Panc1 (cell line): ENCODE measurements around the gene FAM83F. TPM values are rescaled to one million over a fixed set of nuclear protein-coding genes. Genes with fewer than 3 reads are reported as not detected.

ENCODE experiments used
- ATAC-seq: fragments of 200-7000 bp; cut with Tn5 transposase; 2 replicates; pipeline ENCODE4 v1.9.1; 2020; ENCODE audit warnings: mild to moderate bottlenecking, moderate library complexity
- BruUV-seq: library from RNA; stranded (reverse); fragments of 400-500 nt; replicated peaks from 2 replicates; lab custom pipeline; 2021; lab: Mats Ljungman, UMichigan
- CTCF ChIA-PET: fragments of 300-600 bp; sonication (Branson Sonifier 250); formaldehyde crosslinking; loops from one replicate; lab custom pipeline; 2022; ENCODE audit warnings: antibody characterized with exemption; lab: Charles Lee
- POLR2A ChIA-PET: fragments of 300-600 bp; sonication (Branson Sonifier 250); formaldehyde crosslinking; loops from one replicate; lab custom pipeline; 2022; ENCODE audit warnings: antibody characterized with exemption; lab: Charles Lee
- DNase-seq: peaks from one replicate; pipeline ENCODE4 v3.0.0-alpha.2; 2010; ENCODE audit warnings: low read depth, low spot score
- H3K27ac ChIP-seq: 2 replicates; pipeline ENCODE4 v1.5.1; 2011; ENCODE audit warnings: mild to moderate bottlenecking, low read length, inconsistent platforms
- H3K27me3 ChIP-seq: fragments of 200-500 bp; sonication (Bioruptor generic); 2 replicates; pipeline ENCODE4 v1.6.0; 2014; ENCODE audit warnings: low read length, inconsistent platforms; ENCODE audit not compliant: control insufficient read depth, insufficient read depth
- H3K36me3 ChIP-seq: fragments of 200-500 bp; sonication (Bioruptor generic); 2 replicates; pipeline ENCODE4 v1.5.1; 2014; ENCODE audit warnings: inconsistent platforms, mild to moderate bottlenecking, low read length, moderate library complexity; ENCODE audit not compliant: control insufficient read depth, insufficient read depth
- H3K4me1 ChIP-seq: 2 replicates; pipeline ENCODE4 v1.5.1; 2011; ENCODE audit warnings: inconsistent platforms, mild to moderate bottlenecking, low read length, moderate library complexity; ENCODE audit not compliant: control insufficient read depth, insufficient read depth
- H3K4me3 ChIP-seq, 2 experiments: 2 replicates each; pipeline ENCODE4 v1.5.1; 2011 to 2012; ENCODE audit warnings: low read depth in 2 of 2, low read length in 2 of 2, mild to moderate bottlenecking in 2 of 2, inconsistent platforms in 1 of 2, moderate library complexity in 1 of 2
- H3K9me3 ChIP-seq: fragments of 200-500 bp; sonication (Bioruptor generic); 2 replicates; pipeline ENCODE4 v1.5.1; 2014; ENCODE audit warnings: low read depth, mild to moderate bottlenecking, inconsistent platforms, low read length, moderate library complexity; ENCODE audit not compliant: control insufficient read depth, insufficient read depth
- POLR2AphosphoS5 ChIP-seq: IDR thresholded peaks from 2 replicates; pipeline ENCODE4 v1.6.1; 2012; ENCODE audit warnings: mild to moderate bottlenecking, low read depth, low read length, moderate library complexity
- SIN3A ChIP-seq: IDR thresholded peaks from 2 replicates; pipeline ENCODE4 v1.6.1; 2012; ENCODE audit warnings: low read depth, mild to moderate bottlenecking, low read length, moderate library complexity, borderline replicate concordance; ENCODE audit not compliant: insufficient read depth
- TCF7L2 ChIP-seq: IDR thresholded peaks from 2 replicates; pipeline ENCODE4 v1.6.1; 2011; ENCODE audit warnings: mild to moderate bottlenecking, low read depth, low read length, inconsistent platforms
- in situ Hi-C: cut with HindIII; loops from 2 replicates; pipeline ENCODE4 v1.10.0; 2016; ENCODE audit warnings: low sequenced_read_pairs, low pct_unique_long_range_greater_than_20kb
- intact Hi-C: fragments of 100-400 bp; cut with micrococcal nuclease; formaldehyde crosslinking; loops from one replicate; pipeline ENCODE4 v1.10.0; 2022; ENCODE audit not compliant: unreplicated experiment
- total RNA-seq: library from RNA; stranded (reverse); gene quantifications from one replicate; pipeline ENCODE4 v1.2.1, GENCODE V29; 2021; ENCODE audit not compliant: unreplicated experiment
- TF ChIP-seq, protein P1 (sequence below), 2 experiments: IDR thresholded peaks; 2 replicates each; pipeline ENCODE4 v1.6.1; 2011 to 2012; ENCODE audit warnings: low read depth in 2 of 2, control low read depth in 1 of 2, low read length in 1 of 2, mild to moderate bottlenecking in 1 of 2, moderate library complexity in 1 of 2; ENCODE audit not compliant: insufficient read depth in 1 of 2
- TF ChIP-seq, protein P2 (sequence below): fragments of 450-650 bp; IDR thresholded peaks from 2 replicates; pipeline ENCODE4 v1.5.1; 2017; ENCODE audit warnings: mild to moderate bottlenecking

The FAM83F gene
- total RNA-seq, 1 experiment from 2014 or later = 0.05 TPM

DNA sequence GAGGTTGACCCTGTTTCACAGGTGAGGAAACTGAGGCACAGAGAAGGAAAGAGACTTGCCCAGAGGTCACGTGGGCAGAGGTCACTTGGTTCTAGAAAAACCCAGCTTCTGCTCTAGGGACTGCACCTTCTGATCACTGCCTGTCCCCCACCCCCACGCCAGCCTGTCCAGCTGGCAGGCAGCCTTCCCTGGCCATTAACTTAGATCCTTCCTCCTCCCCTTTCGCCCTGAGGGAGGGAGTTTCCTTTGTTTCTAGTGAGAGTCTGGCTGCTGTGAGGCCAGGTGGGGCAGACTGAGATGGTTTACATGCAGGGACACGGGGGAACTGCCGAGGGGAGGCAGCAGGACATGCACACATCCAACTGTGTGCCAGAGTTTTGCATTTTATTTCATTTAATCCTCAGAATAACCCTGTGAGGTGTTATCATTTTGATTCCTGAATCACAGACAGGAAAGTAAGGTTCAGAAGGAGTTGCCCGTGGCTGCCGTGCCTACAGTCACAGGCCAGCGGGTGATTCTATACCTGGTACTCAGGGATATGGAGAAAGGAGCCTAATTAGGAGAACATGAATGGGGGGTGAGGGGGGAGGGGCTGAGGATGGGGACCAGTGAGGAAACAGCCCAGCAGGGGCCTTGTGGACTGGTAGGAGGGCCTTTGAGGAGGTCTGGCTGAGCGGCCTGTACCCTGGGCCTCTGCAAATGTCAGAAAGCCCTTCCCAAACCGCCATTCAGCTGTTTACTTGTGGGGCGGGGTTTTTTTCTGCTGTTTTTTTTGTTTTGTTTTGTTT is 3.4 kb downstream of the FAM83F start:
- no peak for DNase-seq
- no peaks in the 10 kb centered on the region for H3K27me3 ChIP-seq
- H3K27ac ChIP-seq = no peak overlapping the region
- no peak for TF ChIP-seq TCF7L2
- TF ChIP-seq, protein P1, sequence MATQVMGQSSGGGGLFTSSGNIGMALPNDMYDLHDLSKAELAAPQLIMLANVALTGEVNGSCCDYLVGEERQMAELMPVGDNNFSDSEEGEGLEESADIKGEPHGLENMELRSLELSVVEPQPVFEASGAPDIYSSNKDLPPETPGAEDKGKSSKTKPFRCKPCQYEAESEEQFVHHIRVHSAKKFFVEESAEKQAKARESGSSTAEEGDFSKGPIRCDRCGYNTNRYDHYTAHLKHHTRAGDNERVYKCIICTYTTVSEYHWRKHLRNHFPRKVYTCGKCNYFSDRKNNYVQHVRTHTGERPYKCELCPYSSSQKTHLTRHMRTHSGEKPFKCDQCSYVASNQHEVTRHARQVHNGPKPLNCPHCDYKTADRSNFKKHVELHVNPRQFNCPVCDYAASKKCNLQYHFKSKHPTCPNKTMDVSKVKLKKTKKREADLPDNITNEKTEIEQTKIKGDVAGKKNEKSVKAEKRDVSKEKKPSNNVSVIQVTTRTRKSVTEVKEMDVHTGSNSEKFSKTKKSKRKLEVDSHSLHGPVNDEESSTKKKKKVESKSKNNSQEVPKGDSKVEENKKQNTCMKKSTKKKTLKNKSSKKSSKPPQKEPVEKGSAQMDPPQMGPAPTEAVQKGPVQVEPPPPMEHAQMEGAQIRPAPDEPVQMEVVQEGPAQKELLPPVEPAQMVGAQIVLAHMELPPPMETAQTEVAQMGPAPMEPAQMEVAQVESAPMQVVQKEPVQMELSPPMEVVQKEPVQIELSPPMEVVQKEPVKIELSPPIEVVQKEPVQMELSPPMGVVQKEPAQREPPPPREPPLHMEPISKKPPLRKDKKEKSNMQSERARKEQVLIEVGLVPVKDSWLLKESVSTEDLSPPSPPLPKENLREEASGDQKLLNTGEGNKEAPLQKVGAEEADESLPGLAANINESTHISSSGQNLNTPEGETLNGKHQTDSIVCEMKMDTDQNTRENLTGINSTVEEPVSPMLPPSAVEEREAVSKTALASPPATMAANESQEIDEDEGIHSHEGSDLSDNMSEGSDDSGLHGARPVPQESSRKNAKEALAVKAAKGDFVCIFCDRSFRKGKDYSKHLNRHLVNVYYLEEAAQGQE (IDR thresholded peaks at IDR 0.05; ENCODE audit: insufficient read depth in 1 of 2, low read depth in 2 of 2, low read length in 1 of 2) = no peak
- TF ChIP-seq POLR2AphosphoS5 = no peak
- no peak for TF ChIP-seq SIN3A
- TF ChIP-seq, protein P2, sequence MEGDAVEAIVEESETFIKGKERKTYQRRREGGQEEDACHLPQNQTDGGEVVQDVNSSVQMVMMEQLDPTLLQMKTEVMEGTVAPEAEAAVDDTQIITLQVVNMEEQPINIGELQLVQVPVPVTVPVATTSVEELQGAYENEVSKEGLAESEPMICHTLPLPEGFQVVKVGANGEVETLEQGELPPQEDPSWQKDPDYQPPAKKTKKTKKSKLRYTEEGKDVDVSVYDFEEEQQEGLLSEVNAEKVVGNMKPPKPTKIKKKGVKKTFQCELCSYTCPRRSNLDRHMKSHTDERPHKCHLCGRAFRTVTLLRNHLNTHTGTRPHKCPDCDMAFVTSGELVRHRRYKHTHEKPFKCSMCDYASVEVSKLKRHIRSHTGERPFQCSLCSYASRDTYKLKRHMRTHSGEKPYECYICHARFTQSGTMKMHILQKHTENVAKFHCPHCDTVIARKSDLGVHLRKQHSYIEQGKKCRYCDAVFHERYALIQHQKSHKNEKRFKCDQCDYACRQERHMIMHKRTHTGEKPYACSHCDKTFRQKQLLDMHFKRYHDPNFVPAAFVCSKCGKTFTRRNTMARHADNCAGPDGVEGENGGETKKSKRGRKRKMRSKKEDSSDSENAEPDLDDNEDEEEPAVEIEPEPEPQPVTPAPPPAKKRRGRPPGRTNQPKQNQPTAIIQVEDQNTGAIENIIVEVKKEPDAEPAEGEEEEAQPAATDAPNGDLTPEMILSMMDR = no peak
- H3K9me3 ChIP-seq = no peaks in the 10 kb centered on the region
- no peaks in the 10 kb centered on the region; the same call in 1 of the 2 replicates for H3K36me3 ChIP-seq
- ATAC-seq = peak; percentile 83
- intact Hi-C loops (no loop called here), in situ Hi-C loops (no loop called here)
- H3K4me3 ChIP-seq = no peak overlapping the region
- ChIA-PET POLR2A (interaction anchor here (0.7 kb wide), 1 partner anchor 223 kb away, joined by 3 read pairs; no protein-coding TSS in a partner anchor), CTCF (no interaction called here)
- H3K4me1 ChIP-seq = no peaks in the 10 kb centered on the region; the same call in 1 of the 2 replicates
- BruUV-seq = no TSS peak

DNA sequence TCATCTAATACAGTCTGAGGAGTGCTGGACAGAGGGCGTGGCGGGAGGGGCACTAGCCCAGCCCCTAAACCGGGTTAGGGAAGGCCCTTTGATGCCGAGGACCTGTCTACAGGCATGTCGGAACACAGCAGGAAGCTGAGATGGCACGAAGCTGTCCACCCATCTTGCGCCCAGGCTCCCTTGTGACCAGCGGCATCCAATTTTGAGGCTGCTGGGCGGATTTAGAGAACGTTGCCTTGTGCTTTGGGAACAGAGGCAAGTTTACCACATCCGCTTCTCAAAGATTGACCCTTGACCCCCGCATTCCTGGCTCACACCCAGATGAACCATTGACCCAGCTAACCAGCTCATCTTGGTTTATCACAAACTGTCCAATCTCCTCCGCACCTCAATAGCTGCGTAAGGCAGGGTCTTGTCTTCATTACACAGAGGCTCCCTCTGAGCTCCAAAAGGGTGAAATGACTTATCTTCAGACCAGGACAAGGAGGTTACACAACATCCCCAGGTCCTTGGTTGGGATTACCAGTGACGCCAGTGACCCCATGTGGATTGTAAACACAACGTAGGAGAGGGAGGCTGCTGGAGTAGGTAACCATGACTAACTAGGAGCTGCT is 4.5 kb downstream of the FAM83F start:
- no peak overlapping the region for H3K4me3 ChIP-seq
- DNase-seq = no peak
- H3K27ac ChIP-seq = no peak overlapping the region
- no peaks in the 10 kb centered on the region; the same call in 1 of the 2 replicates for H3K36me3 ChIP-seq
- TF ChIP-seq, protein P1 (IDR thresholded peaks at IDR 0.05; ENCODE audit: insufficient read depth in 1 of 2, low read depth in 2 of 2, low read length in 1 of 2) = no peak
- TF ChIP-seq, protein P2 = no peak
- TF ChIP-seq POLR2AphosphoS5 (no peak), TCF7L2 (no peak), SIN3A (no peak)
- H3K27me3 ChIP-seq = no peaks in the 10 kb centered on the region
- no peaks in the 10 kb centered on the region for H3K9me3 ChIP-seq
- H3K4me1 ChIP-seq = no peaks in the 10 kb centered on the region; the same call in 1 of the 2 replicates
- POLR2A ChIA-PET = interaction anchor here (0.5 kb wide), 1 partner anchor 124 kb away, joined by 8 read pairs; no protein-coding TSS in a partner anchor
- no peak for ATAC-seq
- no TSS peak for BruUV-seq
- intact Hi-C loops = no loop called here
- in situ Hi-C loops = no loop called here
- CTCF ChIA-PET = interaction anchor here (0.6 kb wide), 1 partner anchor 131 kb away, joined by 3 read pairs; no protein-coding TSS in a partner anchor
